Measurements from ENCODE around the gene VLDLR.

DNA sequence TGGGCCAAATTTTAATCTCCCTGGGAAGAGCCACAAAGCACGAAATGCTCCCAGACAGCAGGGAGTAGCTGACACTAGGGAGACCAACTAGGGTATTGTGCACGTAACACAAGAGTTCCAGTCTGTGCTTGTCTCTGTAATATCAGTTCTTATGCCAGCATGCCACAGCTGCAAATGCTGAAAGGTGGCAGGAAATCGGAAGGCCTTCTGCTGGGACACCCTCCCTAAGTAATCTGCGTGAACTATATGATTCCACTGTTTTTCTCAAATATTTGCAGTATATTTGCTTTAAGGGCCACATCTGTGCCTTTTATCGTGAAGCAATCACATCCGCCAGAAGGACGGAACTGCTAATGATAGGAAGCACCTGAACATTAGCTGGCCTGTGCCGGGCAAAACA is 12.6 kb downstream of the VLDLR start:
- no peak for TF ChIP-seq CTCF (conservative IDR thresholded peaks at IDR 0.05 in 1 of 2, IDR thresholded peaks at IDR 0.05 in 1 of 2; ENCODE audit: extremely low read depth in 1 of 2, insufficient read depth in 1 of 2, low read depth in 1 of 2, low read length in 2 of 2)
- TF ChIP-seq EZH2 (IDR thresholded peaks at IDR 0.05; ENCODE audit: borderline replicate concordance, low read length), result no peak

Data from mammary epithelial cell (primary cell).